ELF-1 (cell line): ENCODE measurements around the gene IRF6.

Experiments used
- DNase-seq: peaks from one replicate; pipeline ENCODE4 v3.0.0-alpha.2; 2016; ENCODE audit warnings: low read depth, low spot score

Gene IRF6

GRCh38 chr1:209790286-209791193 lies 15.4 kb downstream of the IRF6 start:
- no peak for DNase-seq

GRCh38 chr1:209789245-209789644 lies 16.7 kb downstream of the IRF6 start:
- no peak for DNase-seq

- DNase-seq = no peak
Observed at GRCh38 chr1:209787551-209787950, 18.4 kb downstream of the IRF6 start.

- DNase-seq = no peak
Observed at GRCh38 chr1:209786146-209786545, 19.8 kb downstream of the IRF6 start.

- no peak for DNase-seq
Observed at GRCh38 chr1:209785592-209785991, 20.4 kb downstream of the IRF6 start.

- peak; percentile 99 for DNase-seq
Observed at GRCh38 chr1:209784265-209785169, 21.4 kb downstream of the IRF6 start, which contains the start of gene C1orf74. Gene C1orf74 (minus strand): TSS chr1:209784559. CDS start chr1:209783634, 925 bp downstream.

GRCh38 chr1:209783386-209783785 lies 22.6 kb downstream of the IRF6 start:
- DNase-seq = no peak

GRCh38 chr1:209780268-209780667 lies 25.7 kb downstream of the IRF6 start:
- DNase-seq = peak; percentile 58

- DNase-seq = no peak
Observed at GRCh38 chr1:209778102-209778501, 27.8 kb downstream of the IRF6 start.

GRCh38 chr1:209777587-209777986 lies 28.4 kb downstream of the IRF6 start:
- DNase-seq = no peak

- DNase-seq = no peak
Observed at GRCh38 chr1:209775678-209776077, 30.3 kb downstream of the IRF6 start.

GRCh38 chr1:209774592-209774991 lies 31.4 kb downstream of the IRF6 start:
- DNase-seq = no peak

- no peak for DNase-seq
Observed at GRCh38 chr1:209772126-209772525, 33.8 kb downstream of the IRF6 start.

- DNase-seq = no peak
Observed at GRCh38 chr1:209770636-209771415, 35.1 kb downstream of the IRF6 start.

GRCh38 chr1:209769971-209770370 lies 36.0 kb downstream of the IRF6 start:
- no peak for DNase-seq

- DNase-seq = peak; percentile 42
Observed at GRCh38 chr1:209769171-209769904, 36.6 kb downstream of the IRF6 start.

GRCh38 chr1:209768354-209768774 lies 37.6 kb downstream of the IRF6 start:
- DNase-seq = no peak

GRCh38 chr1:209767706-209768105 lies 38.2 kb downstream of the IRF6 start:
- no peak for DNase-seq

GRCh38 chr1:209767096-209767495 lies 38.8 kb downstream of the IRF6 start:
- no peak for DNase-seq

- no peak for DNase-seq
Observed at GRCh38 chr1:209766051-209766450, 39.9 kb downstream of the IRF6 start.
